Body of pancreas (tissue), 4 donors: ENCODE measurements around the gene SEMA4F. TPM values are rescaled to one million over a fixed set of nuclear protein-coding genes. Genes with fewer than 3 reads are reported as not detected.

Experiments used
- ATAC-seq: fragments of 150-250 bp; one replicate; pipeline ENCODE4 v1.9.1; 2016
- DNase-seq, 4 donors: peaks; one replicate each; pipeline ENCODE4 v3.0.0-alpha.2; 2019
- H3K27ac ChIP-seq, 4 donors: fragments of 200-600 bp; sonication (generic); 1 replicate in 3 of 4; 2 replicates in 1 of 4; pipeline versions ENCODE4 v1.5.1 to v1.6.1; 2016 to 2019; ENCODE audit warnings: mild to moderate bottlenecking in 1 of 4, mixed read lengths in 1 of 4, moderate library complexity in 1 of 4
- H3K27me3 ChIP-seq, 2 donors: fragments of 200-600 bp; sonication (generic); one replicate each; pipeline ENCODE4 v1.6.0; 2016; ENCODE audit warnings: mild to moderate bottlenecking in 1 of 2
- H3K36me3 ChIP-seq, 2 donors: fragments of 200-600 bp; sonication (generic); replicated peaks in 1 of 2; 2 replicates each; pipeline ENCODE4 v1.5.1; 2016; ENCODE audit warnings: low read depth in 2 of 2; ENCODE audit not compliant: insufficient read depth in 1 of 2
- H3K4me1 ChIP-seq: fragments of 200-600 bp; sonication (generic); one replicate; pipeline ENCODE4 v1.6.0; 2016
- H3K4me3 ChIP-seq, 2 donors: fragments of 200-600 bp; sonication (generic); 1 replicate in 1 of 2; 2 replicates in 1 of 2; pipeline ENCODE4 v1.5.1; 2016 to 2019
- H3K9me3 ChIP-seq, 3 donors: fragments of 200-600 bp; sonication (generic); 1 replicate in 2 of 3; 2 replicates in 1 of 3; pipeline ENCODE4 v1.5.1; 2016
- CTCF ChIP-seq, 7 experiments: fragments of 450-650 bp in 4 of 7; fragments of 200-600 bp in 3 of 7; sonication (generic) in 3 of 7; IDR thresholded peaks; one replicate each; pipeline ENCODE4 v1.5.1; 2016 to 2019; ENCODE audit warnings: antibody characterized with exemption in 7 of 7
- POLR2A ChIP-seq, 3 donors: fragments of 450-650 bp; IDR thresholded peaks; one replicate each; pipeline ENCODE4 v1.6.1; 2016; ENCODE audit warnings: antibody characterized with exemption in 3 of 3, mild to moderate bottlenecking in 2 of 3
- WGBS, 2 donors: methylation state at CpG; one replicate each; pipeline ENCODE4 v1.1.5; 2017; 5-methylcytosine and 5-hydroxymethylcytosine counted together
- intact Hi-C: fragments of 100-400 bp; cut with DNase I; formaldehyde crosslinking; loops from one replicate; pipeline ENCODE4 v1.15.1; 2023
- total RNA-seq, 2 donors: library from RNA; depleted of rRNA; stranded (reverse); fragments of >200 nt; gene quantifications; one replicate each; pipeline ENCODE4 v1.1.0, GENCODE V29; 2016

Gene SEMA4F
- 1 to 10 TPM; 3.1 to 4.6 TPM for total RNA-seq

GRCh38 chr2:74653985-74654882 lies at the start of gene SEMA4F:
Gene SEMA4F, plus strand, starts transcription at chr2:74654247. Its CDS starts 130 bp downstream, at chr2:74654377.
- Histone ChIP-seq H3K27ac (peak within 1 kb of the TSS; percentile 27 to 63 (median 38)), H3K4me1 (peaks cover 8% of the 10 kb centered on the region), H3K4me3 (peak within 1 kb of the TSS; percentile 33 to 69), H3K27me3 (no peaks in the 10 kb centered on the region), H3K36me3 (no peaks in the 10 kb centered on the region), H3K9me3 (no peaks in the 10 kb centered on the region)
- whole genome bisulfite sequencing, 2 donors = 1 to 2% methylated on average over 28 to 76 of the region's 79 CpGs
- intact Hi-C loops = no loop called here
- TF ChIP-seq CTCF (IDR thresholded peaks at IDR 0.05) = no peak
- peak; percentile 54 to 61 (median 60) for TF ChIP-seq POLR2A (IDR thresholded peaks at IDR 0.05)
- peak; percentile 97 to 98 (median 98) for DNase-seq
- peak; percentile 100 for ATAC-seq

GRCh38 chr2:74606927-74607326 lies 47.1 kb upstream of the SEMA4F start:
- no peaks in the 10 kb centered on the region for H3K27me3 ChIP-seq
- DNase-seq (no peak), ATAC-seq (no peak)
- H3K36me3 ChIP-seq = no peaks in the 10 kb centered on the region
- H3K4me3 ChIP-seq = no peak overlapping the region
- no peak overlapping the region for H3K27ac ChIP-seq
- H3K9me3 ChIP-seq = no peaks in the 10 kb centered on the region
- TF ChIP-seq CTCF (IDR thresholded peaks at IDR 0.05) (no peak), POLR2A (IDR thresholded peaks at IDR 0.05) (no peak)
- intact Hi-C loops = no loop called here
- WGBS, 2 donors = 52 to 53% methylated on average over 5 of the region's 5 CpGs
- no peaks in the 10 kb centered on the region for H3K4me1 ChIP-seq

- intact Hi-C loops = no loop called here
- TF ChIP-seq CTCF (IDR thresholded peaks at IDR 0.05) = no peak
- no peak for TF ChIP-seq POLR2A (IDR thresholded peaks at IDR 0.05)
- DNase-seq (no peak), ATAC-seq (no peak)
- no peaks in the 10 kb centered on the region for H3K27me3 ChIP-seq
- H3K4me3 ChIP-seq = no peak overlapping the region
- 81 to 85% methylated on average over 3 of the region's 3 CpGs for WGBS, 2 donors
- H3K4me1 ChIP-seq = no peaks in the 10 kb centered on the region
- no peak overlapping the region for H3K27ac ChIP-seq
- H3K36me3 ChIP-seq = no peaks in the 10 kb centered on the region
- H3K9me3 ChIP-seq = no peaks in the 10 kb centered on the region
These were observed 36.9 kb upstream of the SEMA4F start for GRCh38 chr2:74617122-74617521.

- no peaks in the 10 kb centered on the region for H3K36me3 ChIP-seq
- intact Hi-C loops = no loop called here
- 72 to 74% methylated on average over 6 of the region's 6 CpGs for WGBS, 2 donors
- ATAC-seq (no peak), DNase-seq (no peak)
- no peak overlapping the region for H3K27ac ChIP-seq
- no peaks in the 10 kb centered on the region for H3K9me3 ChIP-seq
- no peak overlapping the region for H3K4me3 ChIP-seq
- H3K27me3 ChIP-seq = no peaks in the 10 kb centered on the region
- H3K4me1 ChIP-seq = no peaks in the 10 kb centered on the region
- TF ChIP-seq POLR2A (IDR thresholded peaks at IDR 0.05) = no peak
- no peak for TF ChIP-seq CTCF (IDR thresholded peaks at IDR 0.05)
These were observed 35.5 kb upstream of the SEMA4F start for GRCh38 chr2:74618410-74619083.
